K562 (cell line): ENCODE results near the gene RREB1. TPM values are rescaled to one million over a fixed set of nuclear protein-coding genes. Genes with fewer than 3 reads are reported as not detected.

ENCODE experiments used
- ADNP ChIP-seq: fragments of 200-800 bp; sonication (Bioruptor generic); IDR thresholded peaks from 2 replicates; pipeline ENCODE4 v1.6.1; 2016; ENCODE audit warnings: missing genetic modification characterization, missing compliant biosample characterization
- ARID2 ChIP-seq: fragments of 450-650 bp; IDR thresholded peaks from 2 replicates; pipeline ENCODE4 v1.6.1; 2017; ENCODE audit warnings: antibody characterized with exemption, mild to moderate bottlenecking
- BRD4 ChIP-seq: fragments of 200-600 bp; sonication (generic); IDR thresholded peaks from 2 replicates; pipeline ENCODE4 v1.6.1; 2017; ENCODE audit warnings: inconsistent platforms
- ETV5 ChIP-seq: sonication (generic); formaldehyde crosslinking; IDR thresholded peaks from 2 replicates; pipeline ENCODE4 v1.4.0; 2020; ENCODE audit warnings: low read depth, mild to moderate bottlenecking, missing genetic modification reagents
- FOSL1 ChIP-seq: fragments of 200-800 bp; sonication (Bioruptor generic); conservative IDR thresholded peaks from 2 replicates; pipeline ENCODE4 v1.6.1; 2016; ENCODE audit warnings: missing genetic modification characterization, missing compliant biosample characterization
- HMGN3 ChIP-seq: IDR thresholded peaks from 2 replicates; pipeline ENCODE4 v1.6.1; 2011; ENCODE audit warnings: borderline replicate concordance, low read depth, mild to moderate bottlenecking, mixed read lengths, low read length; ENCODE audit not compliant: insufficient read length; ENCODE audit errors: extremely low read depth
- PYGO2 ChIP-seq: fragments of 450-650 bp; IDR thresholded peaks from 2 replicates; pipeline ENCODE4 v1.6.1; 2016; ENCODE audit warnings: mild to moderate bottlenecking, missing genetic modification characterization, moderate library complexity, missing compliant biosample characterization
- ZBTB17 ChIP-seq: fragments of 450-650 bp; formaldehyde crosslinking; IDR thresholded peaks from 2 replicates; pipeline ENCODE4 v1.4.0; 2020; ENCODE audit warnings: mild to moderate bottlenecking
- polyA plus RNA-seq, 8 experiments: library from polyadenylated mRNA; depleted of rRNA in 4 of 8; stranded (reverse) in 5 of 8; unstranded in 3 of 8; fragments of >200 nt; fragmentation: Nextera tagmentation in 2 of 8; fragmentation: Illumina TruSeq in 1 of 8; extraction: Ambion mirVana in 2 of 8; extraction: Trizol in 1 of 8; gene quantifications; 2 replicates each; pipeline versions ENCODE4 v1.2.1 to v1.2.3, GENCODE V29; 2011 to 2014; ENCODE audit warnings: inconsistent platforms in 1 of 8, missing spikeins in 1 of 8
- total RNA-seq, 7 experiments: library from RNA; depleted of rRNA in 6 of 7; stranded (reverse); fragments of >200 nt in 6 of 7; fragmentation: Illumina TruSeq in 2 of 7; extraction: Trizol in 2 of 7; gene quantifications; 2 replicates each; pipeline versions ENCODE4 v1.2.1 to v1.2.3, GENCODE V29; 2011 to 2021; ENCODE audit warnings: low replicate concordance in 1 of 7
- TF ChIP-seq, protein P1 (sequence below), 3 experiments: fragments of 200-800 bp in 1 of 3; sonication (Bioruptor generic) in 1 of 3; sonication (generic) in 1 of 3; formaldehyde crosslinking in 1 of 3; IDR thresholded peaks; 2 replicates each; pipeline versions ENCODE4 v1.6.1 to v1.8.0; 2016 to 2022; ENCODE audit warnings: mild to moderate bottlenecking in 2 of 3, missing compliant biosample characterization in 2 of 3, missing genetic modification characterization in 2 of 3, missing genetic modification reagents in 1 of 3
- TF ChIP-seq, protein P2 (sequence below): fragments of 450-650 bp; formaldehyde crosslinking; IDR thresholded peaks from 2 replicates; pipeline ENCODE4 v1.4.0; 2022; ENCODE audit warnings: mild to moderate bottlenecking, moderate library complexity
- TF ChIP-seq, protein P3 (sequence below): fragments of 450-650 bp; conservative IDR thresholded peaks from 2 replicates; pipeline ENCODE4 v1.6.1; 2016; ENCODE audit warnings: missing genetic modification characterization, low read depth, mild to moderate bottlenecking, missing compliant biosample characterization, moderate library complexity
- TF ChIP-seq, protein P4 (sequence below): sonication (generic); formaldehyde crosslinking; IDR thresholded peaks from 2 replicates; pipeline ENCODE4 v1.8.1; 2023; ENCODE audit warnings: mild to moderate bottlenecking, missing genetic modification reagents

The RREB1 gene
- total and polyA plus RNA-seq, 9 of the 15 experiments (the other 6 are each of a cell fraction or from before 2014, with no cell fraction given), result 3.3 to 64.2 (median 19.3) TPM

DNA sequence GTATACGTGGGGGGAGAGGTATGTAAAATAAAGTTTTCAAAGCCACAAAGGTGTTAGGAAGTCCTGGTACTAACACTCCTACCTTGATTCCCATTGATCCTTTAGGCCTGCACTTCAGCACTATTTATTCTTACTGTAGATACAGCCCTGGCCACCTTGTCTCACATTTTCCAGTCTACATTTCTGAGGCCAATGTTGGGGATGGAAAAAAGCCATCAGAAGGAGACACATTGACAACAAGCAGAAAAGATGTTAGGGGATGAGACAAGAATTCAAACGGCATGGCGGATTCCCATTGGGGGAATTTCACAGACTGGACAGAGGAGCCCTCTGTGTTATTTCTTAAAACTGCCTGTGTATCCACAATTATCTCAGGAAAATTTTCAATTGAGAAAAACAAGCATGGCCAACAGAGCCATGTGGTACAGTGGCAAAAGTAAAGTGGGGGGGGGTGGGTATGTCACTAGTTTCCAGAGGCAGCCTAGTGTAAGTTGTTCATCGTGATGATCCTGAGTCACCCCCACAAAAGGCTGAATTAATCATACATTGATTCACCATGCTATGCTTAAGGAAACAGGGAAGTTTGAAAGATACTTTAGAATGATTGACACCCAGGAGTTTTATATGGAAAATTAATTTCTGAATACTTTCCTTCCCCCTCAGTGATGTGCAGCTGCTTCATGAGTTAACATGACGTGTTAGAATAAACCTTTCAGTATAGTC lies 40.5 kb downstream of the RREB1 start (continued):
- TF ChIP-seq, protein P1, sequence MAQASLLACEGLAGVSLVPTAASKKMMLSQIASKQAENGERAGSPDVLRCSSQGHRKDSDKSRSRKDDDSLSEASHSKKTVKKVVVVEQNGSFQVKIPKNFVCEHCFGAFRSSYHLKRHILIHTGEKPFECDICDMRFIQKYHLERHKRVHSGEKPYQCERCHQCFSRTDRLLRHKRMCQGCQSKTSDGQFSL (CRISPR knock-in tag; IDR thresholded peaks at IDR 0.05), result 0 out of 2 replicates have a peak, but pooled peaks have one; percentile 26
- TF ChIP-seq, protein P1 (tag; IDR thresholded peaks at IDR 0.05), result no peak
- TF ChIP-seq BRD4, result 0 out of 2 replicates have a peak, but pooled peaks have one; percentile 47
- TF ChIP-seq ZBTB17 (CRISPR knock-in tag), result 0 out of 2 replicates have a peak, but pooled peaks have one; percentile 28
- TF ChIP-seq, protein P2, sequence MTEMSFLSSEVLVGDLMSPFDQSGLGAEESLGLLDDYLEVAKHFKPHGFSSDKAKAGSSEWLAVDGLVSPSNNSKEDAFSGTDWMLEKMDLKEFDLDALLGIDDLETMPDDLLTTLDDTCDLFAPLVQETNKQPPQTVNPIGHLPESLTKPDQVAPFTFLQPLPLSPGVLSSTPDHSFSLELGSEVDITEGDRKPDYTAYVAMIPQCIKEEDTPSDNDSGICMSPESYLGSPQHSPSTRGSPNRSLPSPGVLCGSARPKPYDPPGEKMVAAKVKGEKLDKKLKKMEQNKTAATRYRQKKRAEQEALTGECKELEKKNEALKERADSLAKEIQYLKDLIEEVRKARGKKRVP, result peak; percentile 47; the same call in 1 of the 2 replicates
- TF ChIP-seq FOSL1 (tag), result peak; percentile 72
- TF ChIP-seq HMGN3, result no peak
- no peak for TF ChIP-seq ETV5
- no peak for TF ChIP-seq ARID2
- TF ChIP-seq ADNP (tag), result no peak
- TF ChIP-seq, protein P3, sequence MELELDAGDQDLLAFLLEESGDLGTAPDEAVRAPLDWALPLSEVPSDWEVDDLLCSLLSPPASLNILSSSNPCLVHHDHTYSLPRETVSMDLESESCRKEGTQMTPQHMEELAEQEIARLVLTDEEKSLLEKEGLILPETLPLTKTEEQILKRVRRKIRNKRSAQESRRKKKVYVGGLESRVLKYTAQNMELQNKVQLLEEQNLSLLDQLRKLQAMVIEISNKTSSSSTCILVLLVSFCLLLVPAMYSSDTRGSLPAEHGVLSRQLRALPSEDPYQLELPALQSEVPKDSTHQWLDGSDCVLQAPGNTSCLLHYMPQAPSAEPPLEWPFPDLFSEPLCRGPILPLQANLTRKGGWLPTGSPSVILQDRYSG (tag), result no peak
- TF ChIP-seq, protein P4, sequence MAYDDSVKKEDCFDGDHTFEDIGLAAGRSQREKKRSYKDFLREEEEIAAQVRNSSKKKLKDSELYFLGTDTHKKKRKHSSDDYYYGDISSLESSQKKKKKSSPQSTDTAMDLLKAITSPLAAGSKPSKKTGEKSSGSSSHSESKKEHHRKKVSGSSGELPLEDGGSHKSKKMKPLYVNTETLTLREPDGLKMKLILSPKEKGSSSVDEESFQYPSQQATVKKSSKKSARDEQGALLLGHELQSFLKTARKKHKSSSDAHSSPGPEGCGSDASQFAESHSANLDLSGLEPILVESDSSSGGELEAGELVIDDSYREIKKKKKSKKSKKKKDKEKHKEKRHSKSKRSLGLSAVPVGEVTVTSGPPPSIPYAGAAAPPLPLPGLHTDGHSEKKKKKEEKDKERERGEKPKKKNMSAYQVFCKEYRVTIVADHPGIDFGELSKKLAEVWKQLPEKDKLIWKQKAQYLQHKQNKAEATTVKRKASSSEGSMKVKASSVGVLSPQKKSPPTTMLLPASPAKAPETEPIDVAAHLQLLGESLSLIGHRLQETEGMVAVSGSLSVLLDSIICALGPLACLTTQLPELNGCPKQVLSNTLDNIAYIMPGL (CRISPR knock-in tag), result no peak
- no peak for TF ChIP-seq PYGO2 (tag)
